Left ventricle myocardium superior (tissue), 1 donor: ENCODE results near the gene EPM2A. TPM values are rescaled to one million over a fixed set of nuclear protein-coding genes. Genes with fewer than 3 reads are reported as not detected.
A peak's percentile ranks its signal among the peaks of the same experiment; 100 is the strongest.

Experiments
- ATAC-seq: fragments of 200-7000 bp; cut with Tn5 transposase; one replicate; pipeline ENCODE4 v1.9.1; 2020; ENCODE audit warnings: mild to moderate bottlenecking, moderate library complexity
- DNase-seq: peaks from one replicate; pipeline ENCODE4 v3.0.0-alpha.2; 2020
- intact Hi-C: fragments of 100-400 bp; cut with micrococcal nuclease; formaldehyde crosslinking; loops from one replicate; pipeline ENCODE4 v1.11.0; 2022
- total RNA-seq: library from RNA; stranded (reverse); fragmentation: NEBNext Ultra II Directional; extraction: Animal tissue kit (Norgen Biotek cat#: 25700); gene quantifications from one replicate; pipeline ENCODE4 v1.2.1, GENCODE V29; 2021
- donor health status: DM: no; HTN: yes; CAD: no; lungs with severe emphysema.

EPM2A gene
- total RNA-seq, 1 donor from 2014 or later = 49.2 TPM

GRCh38 chr6:145690969-145691368 is 44.4 kb downstream of the EPM2A start:
- no peak for ATAC-seq
- no peak for DNase-seq
- intact Hi-C loops = no loop called here

GRCh38 chr6:145689529-145689928 is 45.8 kb downstream of the EPM2A start:
- intact Hi-C loops = no loop called here
- no peak for ATAC-seq
- DNase-seq = no peak

DNA sequence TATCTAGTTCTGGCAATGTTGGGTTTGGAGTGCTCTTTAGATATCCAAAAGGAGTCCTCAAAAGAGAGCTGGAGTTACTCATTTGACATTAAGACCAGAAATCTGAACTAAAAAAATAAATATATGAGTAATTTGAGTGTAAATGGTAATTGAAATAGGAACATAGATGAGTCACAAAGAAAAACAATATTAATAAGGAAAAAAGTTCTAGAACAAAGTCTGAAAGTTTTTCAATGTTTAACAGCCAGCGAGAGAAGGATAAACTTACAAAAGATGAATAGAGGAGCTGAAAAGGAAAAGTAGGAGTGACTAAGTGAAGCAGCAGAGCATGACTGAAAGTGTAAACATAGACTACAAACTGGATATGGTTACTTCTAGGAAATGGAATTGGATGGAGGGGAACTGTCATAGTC is 46.8 kb downstream of the EPM2A start:
- no peak for DNase-seq
- intact Hi-C loops = no loop called here
- no peak for ATAC-seq

DNA sequence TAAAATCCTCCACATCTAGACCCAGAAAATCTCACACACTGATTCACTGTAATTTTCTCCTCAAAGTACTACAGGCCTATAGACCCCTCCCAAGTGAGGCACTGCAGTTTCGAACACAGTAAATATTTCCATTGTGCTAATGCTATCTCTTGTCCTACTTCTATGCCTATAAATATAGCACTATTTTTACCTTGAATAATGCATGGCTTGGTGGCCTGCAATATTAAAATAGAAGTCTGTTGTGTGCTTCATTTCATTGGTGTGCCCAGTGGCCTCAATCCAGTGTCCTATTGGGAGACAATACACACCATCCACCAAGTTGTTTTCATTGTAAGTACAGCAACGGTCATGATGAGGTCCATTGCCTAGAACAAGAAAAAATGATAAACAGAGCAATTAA is 49.4 kb downstream of the EPM2A start:
- intact Hi-C loops = no loop called here
- ATAC-seq (peak; percentile 86), DNase-seq (no peak)

DNA sequence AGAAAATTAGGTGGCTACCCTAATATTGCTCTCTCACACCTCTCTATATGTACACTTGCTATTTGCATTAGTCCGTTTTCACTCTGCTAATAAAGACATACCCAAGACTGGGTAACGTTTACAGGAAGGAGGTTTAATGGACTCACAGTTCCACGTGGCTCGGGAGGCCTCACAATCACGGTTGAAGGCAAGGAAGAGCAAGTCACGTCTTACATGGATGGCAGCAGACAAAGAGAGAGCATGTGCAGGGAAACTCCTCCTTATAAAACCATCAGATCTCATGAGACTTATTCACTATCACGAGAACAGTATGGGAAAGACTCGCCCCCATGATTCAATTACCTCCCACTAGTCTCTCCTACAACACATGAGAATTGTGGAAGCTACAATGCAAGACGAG is 53.4 kb downstream of the EPM2A start:
- intact Hi-C loops = no loop called here
- DNase-seq (no peak), ATAC-seq (no peak)

DNA sequence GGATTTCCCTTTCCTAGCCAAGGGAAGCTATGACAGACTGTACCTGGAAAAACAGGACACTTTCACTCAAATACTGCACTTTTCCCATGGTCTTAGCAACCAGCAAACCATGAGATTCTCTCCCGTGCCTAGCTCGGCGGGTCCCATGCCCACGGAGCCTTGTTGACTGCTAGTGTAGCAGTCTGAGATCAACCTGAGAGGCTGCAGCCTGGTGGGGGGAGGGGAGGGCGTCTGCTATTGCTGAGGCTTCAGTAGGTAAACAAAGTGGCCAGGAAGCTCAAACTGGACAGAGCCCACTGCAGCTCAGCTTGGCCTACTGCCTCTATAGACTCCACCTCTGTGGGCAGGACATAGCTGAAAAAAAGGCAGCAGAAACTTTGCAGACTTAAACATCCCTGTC is 61.8 kb downstream of the EPM2A start:
- DNase-seq (no peak), ATAC-seq (no peak)
- intact Hi-C loops = no loop called here

- ATAC-seq (no peak), DNase-seq (no peak)
- intact Hi-C loops = no loop called here
Observed at GRCh38 chr6:145670311-145670710, 65.0 kb downstream of the EPM2A start.

GRCh38 chr6:145669627-145670034 is 65.7 kb downstream of the EPM2A start:
- no peak for DNase-seq
- intact Hi-C loops = no loop called here
- ATAC-seq = no peak

DNA sequence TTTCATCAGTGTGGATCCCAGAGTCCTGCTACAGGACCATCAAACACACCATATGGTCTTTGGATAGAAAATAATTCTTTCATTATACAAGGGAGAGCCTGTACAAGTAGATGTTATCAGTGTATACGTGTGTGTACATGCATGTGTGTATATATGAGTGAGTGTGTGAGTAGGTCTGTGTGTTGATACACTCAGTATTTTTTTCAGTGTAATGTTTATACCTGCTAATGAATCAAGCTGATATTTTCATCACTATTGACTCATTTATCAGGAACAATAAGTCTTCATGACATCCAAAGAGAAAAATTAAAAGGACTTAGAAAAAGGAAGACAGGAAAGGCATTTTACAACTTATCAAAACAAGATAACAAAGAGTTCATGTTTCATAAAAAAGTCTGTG is 66.5 kb downstream of the EPM2A start:
- ATAC-seq (no peak), DNase-seq (no peak)
- intact Hi-C loops = no loop called here

DNA sequence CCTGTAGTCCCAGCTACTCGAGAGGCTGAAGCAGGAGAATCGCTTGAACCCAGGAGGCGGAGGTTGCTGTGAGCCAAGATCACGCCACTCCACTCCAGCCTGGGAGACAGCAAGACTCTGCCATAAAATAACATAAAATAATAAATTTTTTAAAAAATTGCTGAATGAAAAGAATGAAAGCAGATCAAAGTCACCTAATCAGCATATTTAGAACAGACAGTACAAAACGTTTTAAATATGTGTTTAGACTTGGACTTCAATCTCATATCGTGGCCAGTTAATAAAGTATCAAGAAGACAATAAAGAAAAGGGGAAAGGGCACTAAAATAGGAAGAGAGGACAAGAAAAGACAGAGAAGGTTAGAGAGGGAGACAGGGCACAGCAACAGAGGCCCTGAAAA is 74.6 kb downstream of the EPM2A start:
- intact Hi-C loops = no loop called here
- ATAC-seq (no peak), DNase-seq (no peak)

GRCh38 chr6:145656128-145656527 is 79.2 kb downstream of the EPM2A start:
- intact Hi-C loops = no loop called here
- no peak for DNase-seq
- ATAC-seq = peak; percentile 22

GRCh38 chr6:145652572-145652971 is 82.7 kb downstream of the EPM2A start:
- DNase-seq (no peak), ATAC-seq (no peak)
- intact Hi-C loops = no loop called here

DNA sequence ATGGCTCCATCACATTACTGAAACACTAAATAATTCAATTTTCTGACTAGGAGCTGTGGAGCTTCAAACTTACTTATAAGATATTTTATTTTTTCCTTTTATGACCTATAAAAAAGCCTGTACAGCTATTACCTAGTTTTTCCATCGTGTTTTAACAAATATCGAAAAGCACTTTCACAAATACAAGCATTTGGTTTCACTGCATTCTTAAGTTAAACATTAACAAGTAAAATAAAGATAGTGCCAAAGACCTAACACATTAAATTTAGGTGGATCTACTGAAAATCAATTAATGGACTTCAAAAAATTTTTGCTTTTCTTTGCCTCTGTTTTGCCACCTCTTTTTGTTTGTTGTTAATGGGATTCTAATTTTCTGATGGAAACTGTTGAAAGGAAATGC is 83.3 kb downstream of the EPM2A start:
- DNase-seq (no peak), ATAC-seq (no peak)
- intact Hi-C loops = no loop called here

GRCh38 chr6:145648149-145648548 is 87.2 kb downstream of the EPM2A start:
- intact Hi-C loops = no loop called here
- no peak for ATAC-seq

GRCh38 chr6:145647602-145648001 is 87.7 kb downstream of the EPM2A start:
- intact Hi-C loops = no loop called here
- no peak for DNase-seq
- ATAC-seq = no peak

More at GRCh38 chr6:145648149-145648548, 87.2 kb downstream of the EPM2A start:
- no peak for DNase-seq

GRCh38 chr6:145643760-145644159 is 91.6 kb downstream of the EPM2A start:
- intact Hi-C loops = no loop called here
- DNase-seq (no peak), ATAC-seq (no peak)

- intact Hi-C loops = loop anchor here (10.0 kb wide), 1 partner anchor 1049 kb away; no protein-coding TSS in a partner anchor
- peak; percentile 95 for ATAC-seq
- peak; percentile 84 for DNase-seq
Observed at GRCh38 chr6:145633981-145634627, 101.2 kb downstream of the EPM2A start.

DNA sequence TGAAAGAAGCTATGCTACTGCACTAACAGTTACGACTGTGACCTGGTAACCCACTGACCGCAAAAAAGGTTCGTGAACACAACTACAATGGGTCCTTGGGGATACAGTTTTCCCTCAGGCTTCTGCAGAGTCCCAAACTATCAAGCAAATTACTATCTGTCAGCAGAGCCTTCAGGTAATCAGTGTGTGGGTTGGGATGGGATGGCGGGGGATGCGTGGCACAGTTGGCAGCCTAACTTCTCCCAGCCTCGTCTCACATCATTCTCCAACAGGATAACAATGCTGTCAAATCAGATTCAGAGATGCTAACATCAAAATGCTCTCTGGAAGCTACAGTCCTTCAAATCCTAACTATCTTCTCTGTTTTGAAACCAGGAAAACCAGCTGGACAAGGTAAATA is 102.3 kb downstream of the EPM2A start:
- DNase-seq = no peak
- intact Hi-C loops = loop anchor here (10.0 kb wide), 1 partner anchor 1048 kb away; no protein-coding TSS in a partner anchor
- ATAC-seq = no peak

- ATAC-seq (no peak), DNase-seq (no peak)
- intact Hi-C loops = loop anchor here (10.0 kb wide), 1 partner anchor 1047 kb away; no protein-coding TSS in a partner anchor
Observed at GRCh38 chr6:145631374-145631773, 103.9 kb downstream of the EPM2A start.

- intact Hi-C loops = loop anchor here (10.0 kb wide), 1 partner anchor 1046 kb away; no protein-coding TSS in a partner anchor
- ATAC-seq = no peak
- no peak for DNase-seq
Observed at GRCh38 chr6:145630598-145630997, 104.7 kb downstream of the EPM2A start.

- no peak for DNase-seq
- intact Hi-C loops = no loop called here
Observed at GRCh38 chr6:145629478-145629877, 105.8 kb downstream of the EPM2A start.

More at GRCh38 chr6:145629478-145629877, 105.8 kb downstream of the EPM2A start:
- no peak for ATAC-seq
